Lung (tissue), 12 donors: Measurements from ENCODE around the gene PCIF1. TPM values are rescaled to one million over a fixed set of nuclear protein-coding genes. Genes with fewer than 3 reads are reported as not detected.

ENCODE experiments used
- ATAC-seq: fragments of 200-7000 bp; cut with Tn5 transposase; one replicate; pipeline ENCODE4 v1.9.1; 2020; ENCODE audit warnings: moderate number of reproducible peaks; ENCODE audit not compliant: insufficient read depth, low FRiP score
- DNase-seq, 3 donors: peaks; one replicate each; pipeline ENCODE4 v3.0.0-alpha.2; 2013 to 2017
- H3K27ac ChIP-seq, 2 donors: one replicate each; pipeline ENCODE4 v1.5.1; 2013; ENCODE audit warnings: mild to moderate bottlenecking in 2 of 2, moderate library complexity in 2 of 2, control low read depth in 1 of 2, inconsistent platforms in 1 of 2, low read depth in 1 of 2, low read length in 1 of 2
- H3K27me3 ChIP-seq, 3 donors: one replicate each; pipeline ENCODE4 v1.5.1; 2013; ENCODE audit warnings: low read length in 2 of 3; ENCODE audit not compliant: control insufficient read depth in 3 of 3, insufficient read depth in 3 of 3
- H3K36me3 ChIP-seq, 4 donors: one replicate each; pipeline ENCODE4 v1.5.1; 2013; ENCODE audit warnings: low read length in 4 of 4, mild to moderate bottlenecking in 1 of 4, moderate library complexity in 1 of 4; ENCODE audit not compliant: control insufficient read depth in 4 of 4, insufficient read depth in 4 of 4
- H3K4me1 ChIP-seq, 5 donors: one replicate each; pipeline ENCODE4 v1.5.1; 2013; ENCODE audit warnings: low read length in 5 of 5, mild to moderate bottlenecking in 2 of 5, moderate library complexity in 1 of 5; ENCODE audit not compliant: control insufficient read depth in 5 of 5, insufficient read depth in 5 of 5
- H3K4me3 ChIP-seq: one replicate; pipeline ENCODE4 v1.5.1; 2013; ENCODE audit warnings: mild to moderate bottlenecking, control low read depth, moderate library complexity
- H3K9ac ChIP-seq, 2 donors: one replicate each; pipeline ENCODE4 v1.5.1; 2013; ENCODE audit warnings: low read length in 2 of 2, control low read depth in 1 of 2; ENCODE audit not compliant: insufficient read depth in 1 of 2
- H3K9me3 ChIP-seq, 4 donors: one replicate each; pipeline ENCODE4 v1.5.1; 2013; ENCODE audit warnings: low read length in 3 of 4, mild to moderate bottlenecking in 1 of 4, moderate library complexity in 1 of 4; ENCODE audit not compliant: control insufficient read depth in 4 of 4, insufficient read depth in 3 of 4
- WGBS, 2 donors: extraction: QIAGEN DNeasy Blood & Tissue Kit; methylation state at CpG; one replicate each; pipeline ENCODE4 v1.1.7; 2013; 5-methylcytosine and 5-hydroxymethylcytosine counted together
- polyA plus RNA-seq, 2 donors: library from polyadenylated mRNA; stranded (reverse); fragments of 200-250 nt; gene quantifications; one replicate each; pipeline ENCODE4 v1.2.1, GENCODE V29; 2013
- total RNA-seq, 2 donors: library from RNA; depleted of rRNA in 1 of 2; stranded (reverse); fragments of >200 nt in 1 of 2; gene quantifications; one replicate each; pipeline ENCODE4 v1.2.1, GENCODE V29; 2014 to 2021
- TF ChIP-seq, protein P1 (sequence below): IDR thresholded peaks from 2 replicates; pipeline ENCODE4 v1.5.1; 2012; ENCODE audit warnings: mild to moderate bottlenecking; ENCODE audit errors: control extremely low read depth, extremely low read depth
- donor health status: control.
- donor health status: control.
- donor health status: Bipolar disorder and iron deficiency.
- donor health status: healthy.
- donor health status: DM: yes; HTN: yes; CAD: no.

PCIF1 gene
- total and polyA plus RNA-seq, 4 donors, result 27.7 to 48.1 (median 32.0) TPM

DNA sequence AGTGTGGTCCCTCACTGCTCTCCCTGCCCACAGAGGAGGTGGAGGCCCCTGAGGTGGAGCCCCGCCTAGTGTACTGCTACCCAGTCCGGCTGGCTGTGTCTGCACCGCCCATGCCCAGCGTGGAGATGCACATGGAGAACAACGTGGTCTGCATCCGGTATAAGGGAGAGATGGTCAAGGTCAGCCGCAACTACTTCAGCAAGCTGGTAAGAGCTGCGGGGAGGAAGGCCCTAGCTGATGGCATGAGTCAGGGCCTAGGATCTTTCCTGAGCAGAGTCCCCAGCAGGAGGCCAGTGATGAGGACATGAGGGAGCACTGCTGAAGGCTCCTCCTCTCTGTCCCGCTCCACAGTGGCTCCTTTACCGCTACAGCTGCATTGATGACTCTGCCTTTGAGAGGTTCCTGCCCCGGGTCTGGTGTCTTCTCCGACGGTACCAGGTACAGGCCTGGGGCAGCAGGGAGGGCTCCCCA lies 11.2 kb downstream of the PCIF1 start:
- Histone ChIP-seq H3K4me3 (no peak overlapping the region), H3K9ac (no peak overlapping the region), H3K9me3 (no peaks in the 10 kb centered on the region), H3K36me3 (peaks cover 26 to 79% (median 65%) of the 10 kb centered on the region in 4 donors), H3K4me1 (peaks cover 0 to 2% (median 0%) of the 10 kb centered on the region in 5 donors), H3K27me3 (no peaks in the 10 kb centered on the region), H3K27ac (peak overlapping the region in 1 of 2 donors; percentile 42)
- WGBS, 2 donors, result 87% methylated on average over 13 of the region's 13 CpGs
- DNase-seq (no peak), ATAC-seq (no peak)
- TF ChIP-seq, protein P1, sequence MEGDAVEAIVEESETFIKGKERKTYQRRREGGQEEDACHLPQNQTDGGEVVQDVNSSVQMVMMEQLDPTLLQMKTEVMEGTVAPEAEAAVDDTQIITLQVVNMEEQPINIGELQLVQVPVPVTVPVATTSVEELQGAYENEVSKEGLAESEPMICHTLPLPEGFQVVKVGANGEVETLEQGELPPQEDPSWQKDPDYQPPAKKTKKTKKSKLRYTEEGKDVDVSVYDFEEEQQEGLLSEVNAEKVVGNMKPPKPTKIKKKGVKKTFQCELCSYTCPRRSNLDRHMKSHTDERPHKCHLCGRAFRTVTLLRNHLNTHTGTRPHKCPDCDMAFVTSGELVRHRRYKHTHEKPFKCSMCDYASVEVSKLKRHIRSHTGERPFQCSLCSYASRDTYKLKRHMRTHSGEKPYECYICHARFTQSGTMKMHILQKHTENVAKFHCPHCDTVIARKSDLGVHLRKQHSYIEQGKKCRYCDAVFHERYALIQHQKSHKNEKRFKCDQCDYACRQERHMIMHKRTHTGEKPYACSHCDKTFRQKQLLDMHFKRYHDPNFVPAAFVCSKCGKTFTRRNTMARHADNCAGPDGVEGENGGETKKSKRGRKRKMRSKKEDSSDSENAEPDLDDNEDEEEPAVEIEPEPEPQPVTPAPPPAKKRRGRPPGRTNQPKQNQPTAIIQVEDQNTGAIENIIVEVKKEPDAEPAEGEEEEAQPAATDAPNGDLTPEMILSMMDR, result no peak

DNA sequence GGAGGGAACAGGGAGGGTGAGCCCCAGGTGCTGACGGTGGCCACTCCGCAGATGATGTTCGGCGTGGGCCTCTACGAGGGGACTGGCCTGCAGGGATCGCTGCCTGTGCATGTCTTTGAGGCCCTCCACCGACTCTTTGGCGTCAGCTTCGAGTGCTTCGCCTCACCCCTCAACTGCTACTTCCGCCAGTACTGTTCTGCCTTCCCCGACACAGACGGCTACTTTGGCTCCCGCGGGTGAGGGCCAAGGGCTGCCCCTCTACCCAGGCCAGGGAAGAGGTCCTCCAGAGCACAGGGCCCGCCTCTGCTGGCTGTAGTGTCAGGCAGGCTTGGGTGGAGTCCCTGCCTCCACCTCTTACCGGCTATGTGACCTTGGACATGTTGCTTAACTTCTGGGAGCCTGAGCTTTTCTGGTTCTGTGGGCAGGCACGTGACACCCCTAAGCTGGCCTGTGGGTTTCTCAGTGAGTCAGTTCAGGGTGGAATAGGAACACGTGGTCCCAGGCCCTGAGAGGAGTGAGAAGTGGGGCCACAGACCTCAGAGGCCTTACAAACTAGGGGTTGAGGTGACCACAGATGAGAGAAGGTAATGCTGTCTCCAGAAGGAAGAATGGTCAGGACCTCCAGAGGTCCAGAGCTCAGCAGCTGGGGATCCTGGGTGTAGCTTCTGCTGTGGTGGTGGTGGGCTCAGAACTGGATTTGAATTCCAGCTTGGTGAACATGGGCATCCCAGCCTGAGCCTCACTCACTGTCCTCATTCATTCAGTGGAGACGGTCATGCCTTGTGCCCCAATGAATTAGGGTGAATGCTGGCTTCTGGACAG lies 11.9 kb downstream of the PCIF1 start:
- H3K27ac ChIP-seq, result peak overlapping the region in 1 of 2 donors; percentile 42
- no peak overlapping the region for H3K4me3 ChIP-seq
- no peaks in the 10 kb centered on the region for H3K9me3 ChIP-seq
- no peak overlapping the region for H3K9ac ChIP-seq
- peaks cover 0 to 2% (median 0%) of the 10 kb centered on the region in 5 donors for H3K4me1 ChIP-seq
- TF ChIP-seq, protein P1, result no peak
- peaks cover 21 to 79% (median 64%) of the 10 kb centered on the region in 4 donors for H3K36me3 ChIP-seq
- H3K27me3 ChIP-seq, result no peaks in the 10 kb centered on the region
- DNase-seq (no peak), ATAC-seq (peak; percentile 28)
- WGBS, 2 donors, result 72 to 79% methylated on average over 20 of the region's 20 CpGs

DNA sequence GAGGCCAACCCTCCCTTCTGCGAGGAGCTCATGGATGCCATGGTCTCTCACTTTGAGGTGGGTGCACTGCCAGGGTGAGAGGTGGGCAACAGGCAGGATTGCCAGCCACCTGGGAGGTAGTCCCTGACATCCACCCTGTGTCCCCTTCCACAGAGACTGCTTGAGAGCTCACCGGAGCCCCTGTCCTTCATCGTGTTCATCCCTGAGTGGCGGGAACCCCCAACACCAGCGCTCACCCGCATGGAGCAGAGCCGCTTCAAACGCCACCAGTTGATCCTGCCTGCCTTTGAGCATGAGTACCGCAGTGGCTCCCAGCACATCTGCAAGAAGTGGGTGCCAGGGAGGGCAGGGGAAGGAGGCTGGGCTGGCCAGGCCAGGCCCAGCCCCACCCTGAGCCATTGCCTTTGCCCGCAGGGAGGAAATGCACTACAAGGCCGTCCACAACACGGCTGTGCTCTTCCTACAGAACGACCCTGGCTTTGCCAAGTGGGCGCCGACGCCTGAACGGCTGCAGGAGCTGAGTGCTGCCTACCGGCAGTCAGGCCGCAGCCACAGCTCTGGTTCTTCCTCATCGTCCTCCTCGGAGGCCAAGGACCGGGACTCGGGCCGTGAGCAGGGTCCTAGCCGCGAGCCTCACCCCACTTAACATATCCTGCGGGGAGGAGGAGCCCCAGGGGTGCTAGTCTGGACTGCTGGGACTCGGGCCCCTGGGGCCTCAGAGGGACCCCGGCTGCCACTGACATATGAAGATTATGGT lies 12.8 kb downstream of the PCIF1 start:
- H3K9me3 ChIP-seq, result no peaks in the 10 kb centered on the region
- H3K4me3 ChIP-seq, result no peak overlapping the region
- 85 to 90% methylated on average over 29 of the region's 29 CpGs for whole genome bisulfite sequencing, 2 donors
- TF ChIP-seq, protein P1, result no peak
- DNase-seq (no peak), ATAC-seq (no peak)
- no peaks in the 10 kb centered on the region for H3K27me3 ChIP-seq
- peaks cover 24 to 87% (median 70%) of the 10 kb centered on the region in 4 donors for H3K36me3 ChIP-seq
- H3K9ac ChIP-seq, result no peak overlapping the region
- no peak overlapping the region for H3K27ac ChIP-seq
- peaks cover 0 to 2% (median 0%) of the 10 kb centered on the region in 5 donors for H3K4me1 ChIP-seq
